WTC11 (cell line): Measurements from ENCODE around the gene SPINK14. TPM values are rescaled to one million over a fixed set of nuclear protein-coding genes. Genes with fewer than 3 reads are reported as not detected.

Source experiments
- ATAC-seq: fragments of 200-7000 bp; cut with Tn5 transposase; 2 replicates; pipeline ENCODE4 v1.10.0; 2021; ENCODE audit warnings: mild to moderate bottlenecking, moderate library complexity
- CTCF ChIA-PET: fragments of 300-600 bp; sonication (Branson Sonifier 250); formaldehyde crosslinking; loops from one replicate; lab custom pipeline; 2021; ENCODE audit warnings: antibody characterized with exemption; lab: Charles Lee
- POLR2A ChIA-PET: fragments of 350-600 bp; sonication (Branson Sonifier 250); formaldehyde crosslinking; loops from one replicate; lab custom pipeline; 2021; ENCODE audit warnings: antibody characterized with exemption; lab: Charles Lee
- DNase-seq: peaks from one replicate; pipeline ENCODE4 v3.0.0; 2021; ENCODE audit warnings: low spot score
- H3K27ac Mint-ChIP-seq: 2 replicates; pipeline ENCODE4 v1.8.0; 2021; ENCODE audit warnings: mixed read lengths
- H3K27me3 Mint-ChIP-seq: 2 replicates; pipeline ENCODE4 v1.8.0; 2021; ENCODE audit warnings: low read depth, mild to moderate bottlenecking, moderate library complexity, mixed read lengths
- H3K36me3 Mint-ChIP-seq: 2 replicates; pipeline ENCODE4 v1.8.0; 2021; ENCODE audit warnings: mixed read lengths
- H3K4me1 Mint-ChIP-seq: 2 replicates; pipeline ENCODE4 v1.8.0; 2022; ENCODE audit warnings: mixed read lengths
- H3K4me3 Mint-ChIP-seq: 2 replicates; pipeline ENCODE4 v1.8.0; 2021; ENCODE audit warnings: mild to moderate bottlenecking, moderate library complexity, mixed read lengths
- H3K9me3 Mint-ChIP-seq: 2 replicates; pipeline ENCODE4 v1.8.0; 2021; ENCODE audit warnings: mixed read lengths
- CBFB ChIP-seq: sonication (generic); formaldehyde crosslinking; IDR thresholded peaks from 2 replicates; pipeline ENCODE4 v1.8.1; 2022; ENCODE audit warnings: mild to moderate bottlenecking, low read depth, missing genetic modification reagents
- CREB1 ChIP-seq: sonication (generic); formaldehyde crosslinking; IDR thresholded peaks from 2 replicates; pipeline ENCODE4 v1.8.0; 2023; ENCODE audit warnings: mild to moderate bottlenecking, missing genetic modification reagents
- CTCF ChIP-seq: fragments of 200-600 bp; IDR thresholded peaks from 2 replicates; pipeline ENCODE4 v1.8.0; 2022; ENCODE audit warnings: antibody characterized with exemption
- ELF4 ChIP-seq: sonication (generic); formaldehyde crosslinking; IDR thresholded peaks from 2 replicates; pipeline ENCODE4 v1.8.1; 2022; ENCODE audit warnings: low read depth, mild to moderate bottlenecking, moderate library complexity, missing genetic modification reagents
- ESRRA ChIP-seq: sonication (generic); formaldehyde crosslinking; IDR thresholded peaks from 2 replicates; pipeline ENCODE4 v1.8.1; 2022; ENCODE audit warnings: mild to moderate bottlenecking, missing genetic modification reagents, borderline replicate concordance
- GTF2I ChIP-seq: fragments of 250-450 bp; sonication (Bioruptor Pico); conservative IDR thresholded peaks from 2 replicates; pipeline ENCODE4 v1.4.0; 2021; ENCODE audit warnings: mild to moderate bottlenecking
- JAZF1 ChIP-seq: fragments of 250-450 bp; sonication (Bioruptor Pico); IDR thresholded peaks from 2 replicates; pipeline ENCODE4 v1.9.0; 2021; ENCODE audit warnings: moderate library complexity, mild to moderate bottlenecking, inconsistent platforms
- KAT7 ChIP-seq: sonication (generic); formaldehyde crosslinking; IDR thresholded peaks from 2 replicates; pipeline ENCODE4 v1.8.1; 2023; ENCODE audit warnings: missing genetic modification reagents, mild to moderate bottlenecking, borderline replicate concordance
- NFYB ChIP-seq: sonication (generic); formaldehyde crosslinking; conservative IDR thresholded peaks from 2 replicates; pipeline ENCODE4 v1.8.0; 2022; ENCODE audit warnings: low read depth, missing genetic modification reagents
- NR2C2 ChIP-seq: sonication (generic); formaldehyde crosslinking; IDR thresholded peaks from 2 replicates; pipeline ENCODE4 v1.8.0; 2022; ENCODE audit warnings: mild to moderate bottlenecking, missing genetic modification reagents
- NR3C1 ChIP-seq: sonication (generic); formaldehyde crosslinking; conservative IDR thresholded peaks from 2 replicates; pipeline ENCODE4 v1.8.1; 2023; ENCODE audit warnings: low read depth, mild to moderate bottlenecking, missing genetic modification reagents
- SMAD4 ChIP-seq: sonication (generic); formaldehyde crosslinking; IDR thresholded peaks from 2 replicates; pipeline ENCODE4 v1.8.0; 2022; ENCODE audit warnings: mild to moderate bottlenecking, missing genetic modification reagents
- TP53 ChIP-seq: sonication (generic); formaldehyde crosslinking; IDR thresholded peaks from 2 replicates; pipeline ENCODE4 v1.8.1; 2023; ENCODE audit warnings: mild to moderate bottlenecking, missing genetic modification reagents
- ZNF121 ChIP-seq: sonication (generic); formaldehyde crosslinking; IDR thresholded peaks from 2 replicates; pipeline ENCODE4 v1.8.0; 2023; ENCODE audit warnings: missing genetic modification reagents
- ZNF138 ChIP-seq: sonication (generic); formaldehyde crosslinking; conservative IDR thresholded peaks from 2 replicates; pipeline ENCODE4 v1.8.1; 2022; ENCODE audit warnings: mild to moderate bottlenecking, moderate library complexity, missing genetic modification reagents
- ZNF219 ChIP-seq: sonication (generic); formaldehyde crosslinking; IDR thresholded peaks from 2 replicates; pipeline ENCODE4 v1.8.0; 2023; ENCODE audit warnings: missing genetic modification reagents, mild to moderate bottlenecking, borderline replicate concordance
- ZNF263 ChIP-seq: sonication (generic); formaldehyde crosslinking; IDR thresholded peaks from 2 replicates; pipeline ENCODE4 v1.8.1; 2022; ENCODE audit warnings: low read depth, mild to moderate bottlenecking, moderate library complexity, missing genetic modification reagents
- total RNA-seq: library from RNA; stranded (reverse); gene quantifications from 3 replicates; pipeline ENCODE4 v1.2.3, GENCODE V29; 2021
- TF ChIP-seq, protein P1 (sequence below): fragments of 250-450 bp; sonication (Bioruptor Pico); IDR thresholded peaks from 2 replicates; pipeline ENCODE4 v1.9.0; 2021; ENCODE audit warnings: mild to moderate bottlenecking
- TF ChIP-seq, protein P2 (sequence below): sonication (generic); formaldehyde crosslinking; IDR thresholded peaks from 2 replicates; pipeline ENCODE4 v1.8.1; 2022; ENCODE audit warnings: mild to moderate bottlenecking, moderate library complexity, missing genetic modification reagents
- TF ChIP-seq, protein P3 (sequence below): sonication (generic); formaldehyde crosslinking; IDR thresholded peaks from 2 replicates; pipeline ENCODE4 v1.8.1; 2023; ENCODE audit warnings: mild to moderate bottlenecking, missing genetic modification reagents
- TF ChIP-seq, protein P4 (sequence below): fragments of 250-450 bp; sonication (Bioruptor Pico); IDR thresholded peaks from 2 replicates; pipeline ENCODE4 v1.9.0; 2021; ENCODE audit warnings: moderate library complexity, mild to moderate bottlenecking, inconsistent platforms, borderline replicate concordance
- TF ChIP-seq, protein P5 (sequence below): sonication (generic); formaldehyde crosslinking; IDR thresholded peaks from 2 replicates; pipeline ENCODE4 v1.8.1; 2022; ENCODE audit warnings: low read depth, missing genetic modification reagents, borderline replicate concordance

The SPINK14 gene
- total RNA-seq, 1 experiment from 2014 or later = not detected

DNA sequence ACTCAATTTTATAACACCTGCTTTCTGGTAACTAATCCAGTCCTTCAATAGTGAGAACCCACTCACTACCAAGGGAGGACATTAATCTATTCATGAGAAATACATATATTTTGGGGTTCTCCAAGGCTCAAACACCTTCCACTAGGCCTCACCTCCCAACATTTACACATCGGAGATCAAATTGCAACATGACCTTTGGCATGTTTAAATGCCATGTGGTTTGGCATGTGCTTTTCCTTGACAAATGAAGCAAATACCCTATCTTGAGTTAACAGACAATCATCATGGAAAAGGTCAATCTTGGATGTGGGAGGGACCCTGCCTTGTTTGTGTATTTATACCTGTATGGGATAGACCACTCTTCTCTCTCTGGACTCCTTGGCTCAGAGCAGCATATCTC, 21.9 kb upstream of the SPINK14 start:
- ATAC-seq (no peak), DNase-seq (no peak)
- H3K27me3 Mint-ChIP-seq = no peaks in the 10 kb centered on the region
- no peaks in the 10 kb centered on the region for H3K9me3 Mint-ChIP-seq
- no peaks in the 10 kb centered on the region for H3K36me3 Mint-ChIP-seq
- TF ChIP-seq, protein P1, sequence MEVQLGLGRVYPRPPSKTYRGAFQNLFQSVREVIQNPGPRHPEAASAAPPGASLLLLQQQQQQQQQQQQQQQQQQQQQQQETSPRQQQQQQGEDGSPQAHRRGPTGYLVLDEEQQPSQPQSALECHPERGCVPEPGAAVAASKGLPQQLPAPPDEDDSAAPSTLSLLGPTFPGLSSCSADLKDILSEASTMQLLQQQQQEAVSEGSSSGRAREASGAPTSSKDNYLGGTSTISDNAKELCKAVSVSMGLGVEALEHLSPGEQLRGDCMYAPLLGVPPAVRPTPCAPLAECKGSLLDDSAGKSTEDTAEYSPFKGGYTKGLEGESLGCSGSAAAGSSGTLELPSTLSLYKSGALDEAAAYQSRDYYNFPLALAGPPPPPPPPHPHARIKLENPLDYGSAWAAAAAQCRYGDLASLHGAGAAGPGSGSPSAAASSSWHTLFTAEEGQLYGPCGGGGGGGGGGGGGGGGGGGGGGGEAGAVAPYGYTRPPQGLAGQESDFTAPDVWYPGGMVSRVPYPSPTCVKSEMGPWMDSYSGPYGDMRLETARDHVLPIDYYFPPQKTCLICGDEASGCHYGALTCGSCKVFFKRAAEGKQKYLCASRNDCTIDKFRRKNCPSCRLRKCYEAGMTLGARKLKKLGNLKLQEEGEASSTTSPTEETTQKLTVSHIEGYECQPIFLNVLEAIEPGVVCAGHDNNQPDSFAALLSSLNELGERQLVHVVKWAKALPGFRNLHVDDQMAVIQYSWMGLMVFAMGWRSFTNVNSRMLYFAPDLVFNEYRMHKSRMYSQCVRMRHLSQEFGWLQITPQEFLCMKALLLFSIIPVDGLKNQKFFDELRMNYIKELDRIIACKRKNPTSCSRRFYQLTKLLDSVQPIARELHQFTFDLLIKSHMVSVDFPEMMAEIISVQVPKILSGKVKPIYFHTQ (CRISPR knock-in tag) = no peak
- TF ChIP-seq NFYB (CRISPR knock-in tag) (no peak), SMAD4 (CRISPR knock-in tag) (no peak), ZNF138 (CRISPR knock-in tag) (no peak), CBFB (CRISPR knock-in tag) (no peak), GTF2I (CRISPR knock-in tag) (no peak), KAT7 (CRISPR knock-in tag) (no peak), ELF4 (CRISPR knock-in tag) (no peak), CTCF (no peak), ZNF219 (CRISPR knock-in tag) (no peak), JAZF1 (no peak), ESRRA (CRISPR knock-in tag) (no peak)
- TF ChIP-seq, protein P2, sequence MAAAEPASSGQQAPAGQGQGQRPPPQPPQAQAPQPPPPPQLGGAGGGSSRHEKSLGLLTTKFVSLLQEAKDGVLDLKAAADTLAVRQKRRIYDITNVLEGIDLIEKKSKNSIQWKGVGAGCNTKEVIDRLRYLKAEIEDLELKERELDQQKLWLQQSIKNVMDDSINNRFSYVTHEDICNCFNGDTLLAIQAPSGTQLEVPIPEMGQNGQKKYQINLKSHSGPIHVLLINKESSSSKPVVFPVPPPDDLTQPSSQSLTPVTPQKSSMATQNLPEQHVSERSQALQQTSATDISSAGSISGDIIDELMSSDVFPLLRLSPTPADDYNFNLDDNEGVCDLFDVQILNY (CRISPR knock-in tag) = no peak
- TF ChIP-seq, protein P3, sequence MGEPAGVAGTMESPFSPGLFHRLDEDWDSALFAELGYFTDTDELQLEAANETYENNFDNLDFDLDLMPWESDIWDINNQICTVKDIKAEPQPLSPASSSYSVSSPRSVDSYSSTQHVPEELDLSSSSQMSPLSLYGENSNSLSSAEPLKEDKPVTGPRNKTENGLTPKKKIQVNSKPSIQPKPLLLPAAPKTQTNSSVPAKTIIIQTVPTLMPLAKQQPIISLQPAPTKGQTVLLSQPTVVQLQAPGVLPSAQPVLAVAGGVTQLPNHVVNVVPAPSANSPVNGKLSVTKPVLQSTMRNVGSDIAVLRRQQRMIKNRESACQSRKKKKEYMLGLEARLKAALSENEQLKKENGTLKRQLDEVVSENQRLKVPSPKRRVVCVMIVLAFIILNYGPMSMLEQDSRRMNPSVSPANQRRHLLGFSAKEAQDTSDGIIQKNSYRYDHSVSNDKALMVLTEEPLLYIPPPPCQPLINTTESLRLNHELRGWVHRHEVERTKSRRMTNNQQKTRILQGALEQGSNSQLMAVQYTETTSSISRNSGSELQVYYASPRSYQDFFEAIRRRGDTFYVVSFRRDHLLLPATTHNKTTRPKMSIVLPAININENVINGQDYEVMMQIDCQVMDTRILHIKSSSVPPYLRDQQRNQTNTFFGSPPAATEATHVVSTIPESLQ (CRISPR knock-in tag) = no peak
- TF ChIP-seq, protein P4, sequence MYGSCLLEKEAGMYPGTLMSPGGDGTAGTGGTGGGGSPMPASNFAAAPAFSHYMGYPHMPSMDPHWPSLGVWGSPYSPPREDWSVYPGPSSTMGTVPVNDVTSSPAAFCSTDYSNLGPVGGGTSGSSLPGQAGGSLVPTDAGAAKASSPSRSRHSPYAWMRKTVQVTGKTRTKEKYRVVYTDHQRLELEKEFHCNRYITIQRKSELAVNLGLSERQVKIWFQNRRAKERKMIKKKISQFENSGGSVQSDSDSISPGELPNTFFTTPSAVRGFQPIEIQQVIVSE (CRISPR knock-in tag) = no peak
- H3K27ac Mint-ChIP-seq = no peak overlapping the region
- ChIA-PET CTCF (interaction anchor here (0.6 kb wide), 2 partner anchors 83 to 144 kb away, joined by 3 to 4 read pairs; no protein-coding TSS in a partner anchor), POLR2A (interaction anchor here (0.6 kb wide), 1 partner anchor 12 kb away, joined by 5 read pairs; no protein-coding TSS in a partner anchor)
- H3K4me1 Mint-ChIP-seq = peaks cover 10% of the 10 kb centered on the region
- H3K4me3 Mint-ChIP-seq = no peak overlapping the region

DNA sequence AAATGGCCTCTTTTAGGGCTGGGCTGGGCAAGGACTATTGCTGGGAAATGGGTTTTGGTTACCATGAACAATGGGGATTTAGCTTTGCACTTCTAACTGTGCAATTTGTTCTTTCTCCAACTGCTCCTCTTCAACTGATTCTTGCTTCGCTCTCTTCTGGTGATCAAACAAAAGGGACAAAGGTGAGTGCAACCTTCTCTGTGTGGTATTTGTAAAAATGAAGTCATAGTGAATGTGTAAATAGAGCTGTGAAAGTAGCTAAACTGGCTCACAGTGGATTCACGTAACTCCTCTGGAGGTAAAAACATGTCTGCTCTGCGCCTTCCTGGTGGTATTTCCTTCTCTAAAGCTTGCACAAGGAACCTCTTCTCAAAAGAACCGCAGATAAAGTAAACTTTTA, 20.9 kb upstream of the SPINK14 start:
- DNase-seq (no peak), ATAC-seq (no peak)
- Mint-ChIP-seq H3K4me3 (no peak overlapping the region), H3K9me3 (no peaks in the 10 kb centered on the region), H3K36me3 (no peaks in the 10 kb centered on the region), H3K27me3 (no peaks in the 10 kb centered on the region), H3K4me1 (peaks cover 10% of the 10 kb centered on the region), H3K27ac (no peak overlapping the region)
- CTCF ChIA-PET = no interaction called here
- POLR2A ChIA-PET = no interaction called here
- TF ChIP-seq, protein P3 (CRISPR knock-in tag) = no peak
- no peak for TF ChIP-seq ZNF263 (CRISPR knock-in tag)
- no peak for TF ChIP-seq CREB1 (CRISPR knock-in tag)
- no peak for TF ChIP-seq NR2C2 (CRISPR knock-in tag)
- TF ChIP-seq ZNF121 (CRISPR knock-in tag) = no peak
- TF ChIP-seq NR3C1 = no peak
- TF ChIP-seq ESRRA (CRISPR knock-in tag) = no peak
- TF ChIP-seq TP53 (CRISPR knock-in tag) = no peak
- TF ChIP-seq, protein P5, sequence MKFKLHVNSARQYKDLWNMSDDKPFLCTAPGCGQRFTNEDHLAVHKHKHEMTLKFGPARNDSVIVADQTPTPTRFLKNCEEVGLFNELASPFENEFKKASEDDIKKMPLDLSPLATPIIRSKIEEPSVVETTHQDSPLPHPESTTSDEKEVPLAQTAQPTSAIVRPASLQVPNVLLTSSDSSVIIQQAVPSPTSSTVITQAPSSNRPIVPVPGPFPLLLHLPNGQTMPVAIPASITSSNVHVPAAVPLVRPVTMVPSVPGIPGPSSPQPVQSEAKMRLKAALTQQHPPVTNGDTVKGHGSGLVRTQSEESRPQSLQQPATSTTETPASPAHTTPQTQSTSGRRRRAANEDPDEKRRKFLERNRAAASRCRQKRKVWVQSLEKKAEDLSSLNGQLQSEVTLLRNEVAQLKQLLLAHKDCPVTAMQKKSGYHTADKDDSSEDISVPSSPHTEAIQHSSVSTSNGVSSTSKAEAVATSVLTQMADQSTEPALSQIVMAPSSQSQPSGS = no peak
